Uterus (tissue), 2 donors: Measurements from ENCODE around the gene SYNGR2.

Experiments
- POLR2A ChIP-seq, 2 donors: fragments of 450-650 bp; IDR thresholded peaks; one replicate each; pipeline ENCODE4 v1.6.1; 2016; ENCODE audit warnings: antibody characterized with exemption in 2 of 2, mild to moderate bottlenecking in 1 of 2, moderate library complexity in 1 of 2
- TF ChIP-seq, protein P1 (sequence below), 4 experiments: fragments of 200-600 bp in 2 of 4; fragments of 450-650 bp in 2 of 4; sonication (generic) in 2 of 4; IDR thresholded peaks; one replicate each; pipeline ENCODE4 v1.5.1; 2016 to 2019; ENCODE audit warnings: antibody characterized with exemption in 4 of 4, mild to moderate bottlenecking in 2 of 4, moderate library complexity in 1 of 4

DNA sequence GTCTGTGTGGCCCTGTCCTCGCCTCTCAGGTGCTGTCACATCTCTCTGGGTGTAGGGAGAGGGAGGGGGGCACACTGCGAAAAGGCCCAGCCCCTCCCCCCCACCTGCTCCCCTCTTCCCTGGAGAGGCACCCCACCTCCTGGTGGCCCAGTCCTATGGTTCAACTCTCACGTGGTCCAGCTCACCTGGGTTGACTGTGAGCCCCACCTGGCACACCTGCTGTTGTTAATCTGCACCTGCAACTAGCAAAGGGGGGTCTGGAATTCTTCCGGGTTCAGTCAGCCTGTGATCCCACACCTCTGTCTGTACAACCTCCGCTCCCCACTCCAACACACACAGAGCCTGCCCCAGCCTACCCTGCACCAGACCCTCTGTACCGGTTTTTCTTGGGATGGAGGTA lies 2.0 kb upstream of the SYNGR2 start:
- TF ChIP-seq, protein P1, sequence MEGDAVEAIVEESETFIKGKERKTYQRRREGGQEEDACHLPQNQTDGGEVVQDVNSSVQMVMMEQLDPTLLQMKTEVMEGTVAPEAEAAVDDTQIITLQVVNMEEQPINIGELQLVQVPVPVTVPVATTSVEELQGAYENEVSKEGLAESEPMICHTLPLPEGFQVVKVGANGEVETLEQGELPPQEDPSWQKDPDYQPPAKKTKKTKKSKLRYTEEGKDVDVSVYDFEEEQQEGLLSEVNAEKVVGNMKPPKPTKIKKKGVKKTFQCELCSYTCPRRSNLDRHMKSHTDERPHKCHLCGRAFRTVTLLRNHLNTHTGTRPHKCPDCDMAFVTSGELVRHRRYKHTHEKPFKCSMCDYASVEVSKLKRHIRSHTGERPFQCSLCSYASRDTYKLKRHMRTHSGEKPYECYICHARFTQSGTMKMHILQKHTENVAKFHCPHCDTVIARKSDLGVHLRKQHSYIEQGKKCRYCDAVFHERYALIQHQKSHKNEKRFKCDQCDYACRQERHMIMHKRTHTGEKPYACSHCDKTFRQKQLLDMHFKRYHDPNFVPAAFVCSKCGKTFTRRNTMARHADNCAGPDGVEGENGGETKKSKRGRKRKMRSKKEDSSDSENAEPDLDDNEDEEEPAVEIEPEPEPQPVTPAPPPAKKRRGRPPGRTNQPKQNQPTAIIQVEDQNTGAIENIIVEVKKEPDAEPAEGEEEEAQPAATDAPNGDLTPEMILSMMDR (IDR thresholded peaks at IDR 0.05) = no peak
- TF ChIP-seq POLR2A (IDR thresholded peaks at IDR 0.05) = no peak
